Measurements from ENCODE around the gene ATP8B1. TPM values are rescaled to one million over a fixed set of nuclear protein-coding genes. Genes with fewer than 3 reads are reported as not detected.

ATP8B1 gene
- total and polyA plus RNA-seq, 2 of the 4 experiments (the other 2 are of a cell fraction) = 64.3 to 136 TPM

DNA sequence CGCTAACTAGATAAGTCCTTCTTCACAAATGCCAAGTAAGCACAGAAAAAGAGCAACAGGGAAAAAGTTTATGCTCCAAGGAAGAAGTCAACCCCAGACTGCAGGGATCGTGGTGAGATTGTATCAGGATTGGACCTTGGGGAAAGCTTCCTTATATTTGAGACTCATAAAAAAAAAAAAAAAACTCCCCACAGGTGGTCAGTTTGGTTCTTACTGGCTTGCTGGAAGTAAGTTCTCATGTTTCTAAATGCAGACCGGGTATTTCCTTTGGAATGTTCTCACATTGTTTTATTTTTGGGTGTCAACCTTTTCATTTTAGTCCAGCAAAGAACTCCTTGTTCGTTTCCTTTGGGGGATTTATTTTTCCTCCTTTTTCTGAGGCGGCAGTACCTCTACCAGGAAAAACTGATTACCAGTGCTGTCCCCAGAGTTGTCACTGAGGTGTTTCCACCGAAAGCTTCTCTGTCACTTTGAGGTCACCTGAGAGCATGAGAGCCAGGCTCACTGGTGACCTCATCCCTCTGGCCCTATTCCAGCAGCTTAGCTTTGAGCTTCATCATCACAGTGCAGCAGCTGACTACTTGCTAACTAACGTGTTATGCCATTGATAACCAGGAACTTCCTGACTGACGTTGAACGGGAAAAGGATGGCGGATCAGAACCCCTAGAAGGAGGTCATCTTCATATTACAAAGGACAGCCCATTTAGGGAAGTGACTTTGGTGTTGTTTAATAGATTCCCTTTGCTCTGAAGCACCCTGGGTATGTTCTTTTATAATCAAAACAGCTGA, 16.8 kb upstream of the ATP8B1 start:
- H3K4me1 ChIP-seq (ENCODE audit: control insufficient read depth, insufficient read depth, low read length) = peaks cover 16% of the 10 kb centered on the region

More for the DNA sequence above, 16.8 kb upstream of the ATP8B1 start:
- TF ChIP-seq MXI1 (IDR thresholded peaks at IDR 0.05; ENCODE audit: borderline replicate concordance, low read depth, low read length) (no peak), CHD1 (IDR thresholded peaks at IDR 0.05; ENCODE audit: low read depth, low read length) (no peak), MAZ (IDR thresholded peaks at IDR 0.05; ENCODE audit: borderline replicate concordance, low read depth, low read length) (no peak), NFE2L2 (IDR thresholded peaks at IDR 0.05; ENCODE audit: low read depth, low read length) (peak; percentile 37; the same call in 1 of the 2 replicates), CEBPB (IDR thresholded peaks at IDR 0.05; ENCODE audit: low read depth, low read length) (peak; percentile 21; the same call in 1 of the 2 replicates), RAD21 (IDR thresholded peaks at IDR 0.05; ENCODE audit: low read length) (no peak)
- TF ChIP-seq, protein P1, sequence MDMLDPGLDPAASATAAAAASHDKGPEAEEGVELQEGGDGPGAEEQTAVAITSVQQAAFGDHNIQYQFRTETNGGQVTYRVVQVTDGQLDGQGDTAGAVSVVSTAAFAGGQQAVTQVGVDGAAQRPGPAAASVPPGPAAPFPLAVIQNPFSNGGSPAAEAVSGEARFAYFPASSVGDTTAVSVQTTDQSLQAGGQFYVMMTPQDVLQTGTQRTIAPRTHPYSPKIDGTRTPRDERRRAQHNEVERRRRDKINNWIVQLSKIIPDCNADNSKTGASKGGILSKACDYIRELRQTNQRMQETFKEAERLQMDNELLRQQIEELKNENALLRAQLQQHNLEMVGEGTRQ (IDR thresholded peaks at IDR 0.05; ENCODE audit: low read depth, low read length) = peak; percentile 33; the same call in 1 of the 2 replicates
- H2AK9ac ChIP-seq (replicated peaks; ENCODE audit: low read depth, low read length, poor library complexity) = peak overlapping the region; percentile 95
- no TSS peak for BruUV-seq (replicated peaks)
- peak overlapping the region; percentile 97 for H2BK20ac ChIP-seq (ENCODE audit: low read depth, low read length)
- peak overlapping the region; percentile 38 for H3K4me2 ChIP-seq (ENCODE audit: low read depth, low read length)
- H2AFZ ChIP-seq (replicated peaks; ENCODE audit: low read length, poor library complexity) = peak overlapping the region; percentile 82
- peaks cover 0 to under 1% of the 10 kb centered on the region in 2 experiments; a peak in 1 of 4 replicates for H3K79me1 ChIP-seq (ENCODE audit: low read depth in 1 of 2, low read length in 2 of 2)
- CTCF ChIA-PET = interaction anchor here (0.7 kb wide), 1 partner anchor 208 kb away, joined by 3 read pairs; no protein-coding TSS in a partner anchor
- H4K20me1 ChIP-seq (ENCODE audit: insufficient read depth, low read length) = no peaks in the 10 kb centered on the region
- intact Hi-C loops (cut with micrococcal nuclease) = no loop called here
- peak overlapping the region; percentile 5; the same call in 1 of the 2 replicates for H3K27ac ChIP-seq (ENCODE audit: insufficient read depth, low read length)
- H4K91ac ChIP-seq (ENCODE audit: insufficient read depth, low read depth, low read length) = peak overlapping the region; percentile 57; the same call in 1 of the 2 replicates
- peak overlapping the region; percentile 69 for H2BK5ac ChIP-seq (ENCODE audit: low read depth, low read length, poor library complexity, severe bottlenecking)
- H4K8ac ChIP-seq (ENCODE audit: low read depth in 2 of 2, low read length in 2 of 2) = peak overlapping the region; percentile 2 to 94; a peak in 2 of 4 replicates
- H2BK120ac ChIP-seq (ENCODE audit: low read depth, low read length) = peak overlapping the region; percentile 87
- dilution Hi-C loops (cut with HindIII; ENCODE audit: low sequenced_read_pairs, unreplicated experiment) = no loop called here
- peak overlapping the region; percentile 82 for H3K14ac ChIP-seq (replicated peaks; ENCODE audit: low read depth, low read length)
- H3K36me3 ChIP-seq (ENCODE audit: control insufficient read depth, insufficient read depth, low read length) = no peaks in the 10 kb centered on the region
- ATAC-seq (ENCODE audit: low read depth) (peak; percentile 73), DNase-seq (peak; percentile 95)
- 20% methylated on average over 1 of the region's 10 CpGs; no CpG with 5 or more reads in 1 of the 2 experiments for whole genome bisulfite sequencing, 2 experiments (ENCODE audit: extremely low coverage in 2 of 2, insufficient read length in 1 of 2)
- POLR2A ChIA-PET (ENCODE audit: unreplicated experiment) = no interaction called here
- no peaks in the 10 kb centered on the region for H3K9me3 ChIP-seq (ENCODE audit: control insufficient read depth, insufficient read depth, low read length)
- peaks cover 21% of the 10 kb centered on the region for H3K9me1 ChIP-seq (ENCODE audit: insufficient read depth, low read length)
- no peak overlapping the region for H3K4me3 ChIP-seq (ENCODE audit: insufficient read depth, low read depth, low read length)
- peak overlapping the region; percentile 57; the same call in 1 of the 2 replicates for H3K23ac ChIP-seq (ENCODE audit: low read depth, low read length)
- peak overlapping the region; percentile 16; the same call in 1 of the 3 replicates for H2BK15ac ChIP-seq (ENCODE audit: low read depth, low read length)
- H3K4ac ChIP-seq (ENCODE audit: low read depth, low read length) = peak overlapping the region; percentile 77
- H3K18ac ChIP-seq (ENCODE audit: low read depth, low read length) = peak overlapping the region; percentile 18; the same call in 1 of the 2 replicates
- no peak overlapping the region for H3K9ac ChIP-seq (ENCODE audit: low read depth, low read length)
- H2AK5ac ChIP-seq (ENCODE audit: low read depth, low read length) = peak overlapping the region; percentile 60
- peak overlapping the region; percentile 22; the same call in 1 of the 2 replicates for H4K5ac ChIP-seq (ENCODE audit: low read depth, low read length)
- in situ Hi-C loops (cut with MboI; ENCODE audit: low sequenced_read_pairs) = no loop called here
- H3K56ac ChIP-seq (ENCODE audit: extremely low read depth, insufficient read depth, low read length) = no peak overlapping the region
- H3K27me3 ChIP-seq (ENCODE audit: control insufficient read depth, insufficient read depth, low read length) = no peaks in the 10 kb centered on the region
